ENCODE results near the gene TBC1D25.

The TBC1D25 gene

GRCh38 chrX:48514126-48514806, 25.2 kb upstream of the TBC1D25 start:
- Histone ChIP-seq H3K36me3 (ENCODE audit: insufficient read depth, low read length) (no peaks in the 10 kb centered on the region), H3K79me2 (ENCODE audit: insufficient read depth, low read length) (no peaks in the 10 kb centered on the region), H3K9me2 (replicated peaks; ENCODE audit: low read depth, low read length) (no peaks in the 10 kb centered on the region), H3K9me3 (ENCODE audit: insufficient read depth, low read depth, low read length) (no peaks in the 10 kb centered on the region), H3K4me2 (ENCODE audit: low read depth, low read length, poor library complexity, severe bottlenecking) (no peak overlapping the region), H3K4me3 (ENCODE audit: low read length, poor library complexity, severe bottlenecking) (no peak overlapping the region), H3F3A (ENCODE audit: low read depth) (no peaks in the 10 kb centered on the region), H2AFZ (ENCODE audit: low read length) (no peak overlapping the region), H4K20me1 (ENCODE audit: insufficient read depth, low read length, poor library complexity, severe bottlenecking) (no peaks in the 10 kb centered on the region), H3K27me3 (ENCODE audit: insufficient read depth, low read length, poor library complexity, severe bottlenecking) (no peaks in the 10 kb centered on the region), H3K4me1 (ENCODE audit: insufficient read depth, low read length, poor library complexity, severe bottlenecking) (peaks cover 4% of the 10 kb centered on the region), H3K9ac (ENCODE audit: low read depth, low read length, poor library complexity, severe bottlenecking) (no peak overlapping the region)
- no peak for TF ChIP-seq EZH2phosphoT487 (IDR thresholded peaks at IDR 0.05; ENCODE audit: borderline replicate concordance)
- TF ChIP-seq CTCF (conservative IDR thresholded peaks at IDR 0.05; ENCODE audit: low read length), result no peak

GRCh38 chrX:48514868-48515460, 24.6 kb upstream of the TBC1D25 start:
- Histone ChIP-seq H3K4me2 (ENCODE audit: low read depth, low read length, poor library complexity, severe bottlenecking) (no peak overlapping the region), H2AFZ (ENCODE audit: low read length) (no peak overlapping the region), H3K9ac (ENCODE audit: low read depth, low read length, poor library complexity, severe bottlenecking) (no peak overlapping the region), H3K9me2 (replicated peaks; ENCODE audit: low read depth, low read length) (no peaks in the 10 kb centered on the region), H4K20me1 (ENCODE audit: insufficient read depth, low read length, poor library complexity, severe bottlenecking) (no peaks in the 10 kb centered on the region), H3K36me3 (ENCODE audit: insufficient read depth, low read length) (no peaks in the 10 kb centered on the region), H3K4me3 (ENCODE audit: low read length, poor library complexity, severe bottlenecking) (no peak overlapping the region), H3K79me2 (ENCODE audit: insufficient read depth, low read length) (no peaks in the 10 kb centered on the region), H3K27me3 (ENCODE audit: insufficient read depth, low read length, poor library complexity, severe bottlenecking) (no peaks in the 10 kb centered on the region), H3K9me3 (ENCODE audit: insufficient read depth, low read depth, low read length) (no peaks in the 10 kb centered on the region), H3F3A (ENCODE audit: low read depth) (no peaks in the 10 kb centered on the region), H3K4me1 (ENCODE audit: insufficient read depth, low read length, poor library complexity, severe bottlenecking) (peaks cover 7% of the 10 kb centered on the region)
- TF ChIP-seq CTCF (conservative IDR thresholded peaks at IDR 0.05; ENCODE audit: low read length) (no peak), EZH2phosphoT487 (IDR thresholded peaks at IDR 0.05; ENCODE audit: borderline replicate concordance) (no peak)

GRCh38 chrX:48515842-48516241, 23.7 kb upstream of the TBC1D25 start:
- Histone ChIP-seq H3K9me3 (ENCODE audit: insufficient read depth, low read depth, low read length) (no peaks in the 10 kb centered on the region), H3K4me2 (ENCODE audit: low read depth, low read length, poor library complexity, severe bottlenecking) (no peak overlapping the region), H3K9ac (ENCODE audit: low read depth, low read length, poor library complexity, severe bottlenecking) (no peak overlapping the region), H3K9me2 (replicated peaks; ENCODE audit: low read depth, low read length) (no peaks in the 10 kb centered on the region), H3F3A (ENCODE audit: low read depth) (no peaks in the 10 kb centered on the region), H2AFZ (ENCODE audit: low read length) (no peak overlapping the region), H3K36me3 (ENCODE audit: insufficient read depth, low read length) (no peaks in the 10 kb centered on the region), H4K20me1 (ENCODE audit: insufficient read depth, low read length, poor library complexity, severe bottlenecking) (no peaks in the 10 kb centered on the region), H3K79me2 (ENCODE audit: insufficient read depth, low read length) (no peaks in the 10 kb centered on the region), H3K4me1 (ENCODE audit: insufficient read depth, low read length, poor library complexity, severe bottlenecking) (peaks cover 16% of the 10 kb centered on the region), H3K27me3 (ENCODE audit: insufficient read depth, low read length, poor library complexity, severe bottlenecking) (no peaks in the 10 kb centered on the region), H3K4me3 (ENCODE audit: low read length, poor library complexity, severe bottlenecking) (no peak overlapping the region)
- no peak for TF ChIP-seq CTCF (conservative IDR thresholded peaks at IDR 0.05; ENCODE audit: low read length)
- TF ChIP-seq EZH2phosphoT487 (IDR thresholded peaks at IDR 0.05; ENCODE audit: borderline replicate concordance), result no peak
